NAMALWA (cell line): ENCODE data around the gene MGLL.

Experiments used
- DNase-seq: peaks from one replicate; pipeline ENCODE4 v3.0.0-alpha.2; 2015; ENCODE audit warnings: low spot score

The MGLL gene

GRCh38 chr3:127674101-127674721 is 148.1 kb downstream of the MGLL start:
- no peak for DNase-seq

- peak; percentile 41 for DNase-seq
Measured at GRCh38 chr3:127673191-127674100, 148.9 kb downstream of the MGLL start.

- peak; percentile 80 for DNase-seq
Measured at GRCh38 chr3:127672429-127673190, 149.7 kb downstream of the MGLL start, which contains the start of gene ABTB1. Gene ABTB1 (plus strand): TSS chr3:127672952. CDS start chr3:127673026, 74 bp downstream.

- peak; percentile 37 for DNase-seq
Measured at GRCh38 chr3:127671523-127672428, 150.5 kb downstream of the MGLL start.

- DNase-seq: no peak
Measured at GRCh38 chr3:127670761-127671522, 151.4 kb downstream of the MGLL start.

GRCh38 chr3:127670229-127670559 is 152.1 kb downstream of the MGLL start:
- no peak for DNase-seq

- DNase-seq: no peak
Measured at GRCh38 chr3:127669541-127670228, 152.6 kb downstream of the MGLL start.

- no peak for DNase-seq
Measured at GRCh38 chr3:127668906-127669305, 153.4 kb downstream of the MGLL start.

- DNase-seq: no peak
Measured at GRCh38 chr3:127667119-127667681, 155.1 kb downstream of the MGLL start.

GRCh38 chr3:127666676-127667075 is 155.6 kb downstream of the MGLL start:
- DNase-seq: no peak

- DNase-seq: no peak
Measured at GRCh38 chr3:127665586-127665985, 156.7 kb downstream of the MGLL start.

- no peak for DNase-seq
Measured at GRCh38 chr3:127665165-127665564, 157.2 kb downstream of the MGLL start.

- no peak for DNase-seq
Measured at GRCh38 chr3:127663151-127663550, 159.2 kb downstream of the MGLL start.

GRCh38 chr3:127662001-127662469 is 160.3 kb downstream of the MGLL start:
- DNase-seq: no peak

- DNase-seq: no peak
Measured at GRCh38 chr3:127661600-127661999, 160.7 kb downstream of the MGLL start.

GRCh38 chr3:127660621-127661251 is 161.6 kb downstream of the MGLL start:
- DNase-seq: no peak

GRCh38 chr3:127658234-127658633 is 164.1 kb downstream of the MGLL start:
- no peak for DNase-seq

- no peak for DNase-seq
Measured at GRCh38 chr3:127656906-127657305, 165.4 kb downstream of the MGLL start.

- no peak for DNase-seq
Measured at GRCh38 chr3:127655641-127656040, 166.7 kb downstream of the MGLL start.
